GM21825 (cell line): ENCODE measurements around the gene TGFBR3.

Experiments used
- ATAC-seq: cut with Tn5 transposase; IDR thresholded peaks from one replicate; pipeline ENCODE4 v1.9.1; 2021; ENCODE audit warnings: mild to moderate bottlenecking, moderate library complexity; ENCODE audit not compliant: unreplicated experiment

TGFBR3 gene

DNA sequence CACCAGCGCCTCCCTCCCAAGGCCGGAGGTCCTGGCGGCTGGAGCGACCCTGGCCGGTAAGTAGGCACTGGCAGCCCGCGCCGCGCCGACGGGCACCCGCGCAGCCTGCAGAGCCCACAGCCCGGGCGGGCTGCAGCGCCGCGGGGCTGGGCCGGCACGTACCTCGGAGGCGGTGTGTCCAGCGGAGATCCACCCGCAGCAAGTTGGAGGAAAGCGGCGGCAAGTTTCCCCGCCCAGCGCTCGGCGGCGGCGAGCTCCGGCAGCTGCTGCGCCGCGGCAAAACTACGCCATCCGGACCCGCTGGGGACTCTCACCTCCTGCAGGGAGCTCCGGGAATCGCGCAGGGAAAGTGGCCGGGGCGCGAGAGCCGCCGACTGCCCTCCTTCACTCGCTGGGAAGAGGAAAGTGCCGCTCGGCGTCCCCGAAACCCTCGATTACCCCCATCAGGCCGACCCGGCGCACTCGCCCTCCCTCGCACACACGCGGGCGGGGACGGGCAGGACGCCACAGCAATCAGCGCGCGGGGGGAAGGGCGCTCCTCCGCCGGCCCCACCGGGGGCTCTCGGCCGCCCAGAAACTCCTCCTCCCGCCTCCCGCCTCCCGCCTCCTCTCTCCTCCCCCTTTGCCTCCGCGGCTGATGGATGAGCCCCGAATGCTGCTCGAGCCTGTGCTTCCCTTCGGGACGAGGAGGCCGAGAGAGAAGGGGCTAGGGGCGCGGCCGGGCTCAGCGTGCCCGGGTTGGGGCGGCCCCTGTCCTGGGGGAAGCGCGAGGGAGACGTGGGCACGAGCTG lies at the start of gene TGFBR3:
TSS of gene TGFBR3 (minus strand) at position 436 of the 791 bp plus-strand sequence. CDS start 24,620 bp downstream, outside the sequence.
- ATAC-seq: peak; percentile 71

DNA sequence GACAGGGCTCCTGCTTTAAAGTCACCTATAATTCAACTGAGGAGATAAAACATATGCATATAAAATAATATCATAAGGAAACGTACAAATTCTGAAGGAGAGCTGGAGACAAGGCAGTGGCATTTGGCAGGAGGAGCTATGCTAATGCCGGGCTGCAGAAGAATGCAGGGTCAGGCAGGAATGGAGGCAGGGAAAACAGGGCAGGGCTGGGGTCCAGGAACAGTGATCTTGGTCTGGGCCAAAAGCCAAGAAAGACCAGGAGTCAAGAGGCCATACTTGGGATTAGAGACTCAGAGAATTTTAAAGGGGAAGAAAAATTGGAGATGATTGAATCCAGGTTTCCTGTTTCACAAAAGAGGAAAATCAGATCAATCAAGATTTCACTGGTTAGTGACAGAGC lies 43.3 kb upstream of the TGFBR3 start:
- ATAC-seq: no peak

DNA sequence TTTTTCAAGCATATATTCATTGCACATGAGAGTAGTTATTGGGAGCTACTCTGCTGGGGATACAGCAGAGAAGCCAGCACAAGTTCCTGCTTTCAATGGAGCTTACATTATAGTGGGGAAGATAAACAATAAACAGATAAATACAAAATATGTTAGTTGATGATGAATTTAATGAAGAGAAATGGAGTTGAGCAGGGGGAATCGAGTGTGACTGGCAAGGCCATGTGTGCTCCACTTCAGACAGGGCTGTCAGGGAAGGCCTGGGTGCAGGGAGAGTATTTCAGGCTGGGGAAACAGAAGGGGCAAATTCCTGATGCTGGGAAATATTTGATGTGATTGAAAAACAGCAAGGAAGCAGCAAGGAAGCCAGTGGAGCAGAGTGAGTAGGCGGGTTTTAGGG lies 42.1 kb upstream of the TGFBR3 start:
- no peak for ATAC-seq

DNA sequence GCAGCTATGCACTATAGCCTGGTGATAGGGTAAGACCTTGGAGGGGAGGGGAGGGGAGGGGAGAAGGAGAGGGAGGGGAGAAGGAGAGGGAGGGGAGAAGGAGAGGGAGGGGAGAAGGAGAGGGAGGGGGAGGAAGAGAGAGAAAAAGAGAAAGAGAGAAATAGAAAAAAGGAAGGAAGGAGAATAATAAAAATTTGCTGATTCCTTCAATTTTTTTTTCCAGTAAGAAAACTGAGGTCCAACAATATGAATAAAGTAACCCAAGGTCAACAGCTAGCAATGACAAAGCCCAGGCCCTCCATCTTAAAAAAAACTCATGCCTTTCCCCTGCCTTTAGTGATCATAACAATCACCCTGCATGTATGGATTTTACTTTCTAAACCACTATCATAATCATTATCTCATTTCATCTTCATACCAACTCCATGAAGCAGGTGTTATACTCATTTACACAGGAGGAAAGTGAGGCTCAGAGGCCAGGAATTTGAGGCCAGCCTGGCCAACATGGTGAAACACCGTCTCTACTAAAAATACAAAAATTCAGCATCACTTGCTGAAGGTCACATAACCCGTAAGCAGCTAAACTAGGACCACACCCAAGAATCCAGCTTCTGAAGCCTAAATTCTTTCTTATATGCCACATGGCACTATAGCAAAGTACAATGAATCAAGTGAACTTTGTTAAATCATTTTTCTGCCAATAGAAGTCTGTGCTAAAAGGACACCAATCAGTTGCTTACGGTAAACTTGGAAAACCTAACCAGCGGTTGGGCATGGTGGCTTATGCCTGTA lies 39.9 kb upstream of the TGFBR3 start:
- ATAC-seq: no peak

DNA sequence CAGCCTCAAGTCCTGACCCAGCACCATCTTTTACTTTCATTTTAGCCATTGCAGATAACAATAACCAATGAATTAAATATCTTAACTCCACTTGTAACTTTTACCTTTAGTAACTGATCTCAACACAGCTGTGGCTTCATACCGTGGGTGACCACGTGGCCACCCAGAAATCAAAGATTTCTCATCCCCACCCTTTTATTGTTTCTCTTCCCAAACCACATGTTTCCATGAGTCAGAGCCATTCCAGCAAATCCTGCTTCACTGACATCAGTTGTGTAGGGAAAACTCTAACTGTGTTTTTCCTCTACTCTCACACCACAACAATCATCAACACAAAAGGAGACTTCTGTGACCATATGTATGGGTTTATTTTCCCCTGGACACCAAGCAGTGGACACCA lies 38.2 kb upstream of the TGFBR3 start:
- ATAC-seq: no peak

DNA sequence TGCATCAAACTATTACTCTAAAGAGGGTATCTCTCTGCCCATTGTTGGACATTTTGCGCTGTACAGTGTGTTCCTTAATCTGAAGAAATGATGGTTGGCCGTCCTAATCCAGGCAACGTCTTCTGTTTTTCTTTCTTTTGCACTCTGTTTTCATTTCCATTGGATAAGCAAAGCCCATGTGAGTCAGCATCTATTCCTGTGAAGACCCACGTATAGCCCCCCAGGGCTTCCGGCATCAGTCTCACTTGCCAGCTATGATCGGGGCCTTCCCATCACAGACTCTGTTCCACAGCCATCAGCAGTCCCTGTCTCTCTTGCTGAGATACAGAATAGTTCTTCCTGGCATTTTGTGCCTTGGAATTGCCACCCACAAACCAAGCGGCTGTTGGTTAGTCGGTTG lies 34.0 kb upstream of the TGFBR3 start:
- no peak for ATAC-seq

DNA sequence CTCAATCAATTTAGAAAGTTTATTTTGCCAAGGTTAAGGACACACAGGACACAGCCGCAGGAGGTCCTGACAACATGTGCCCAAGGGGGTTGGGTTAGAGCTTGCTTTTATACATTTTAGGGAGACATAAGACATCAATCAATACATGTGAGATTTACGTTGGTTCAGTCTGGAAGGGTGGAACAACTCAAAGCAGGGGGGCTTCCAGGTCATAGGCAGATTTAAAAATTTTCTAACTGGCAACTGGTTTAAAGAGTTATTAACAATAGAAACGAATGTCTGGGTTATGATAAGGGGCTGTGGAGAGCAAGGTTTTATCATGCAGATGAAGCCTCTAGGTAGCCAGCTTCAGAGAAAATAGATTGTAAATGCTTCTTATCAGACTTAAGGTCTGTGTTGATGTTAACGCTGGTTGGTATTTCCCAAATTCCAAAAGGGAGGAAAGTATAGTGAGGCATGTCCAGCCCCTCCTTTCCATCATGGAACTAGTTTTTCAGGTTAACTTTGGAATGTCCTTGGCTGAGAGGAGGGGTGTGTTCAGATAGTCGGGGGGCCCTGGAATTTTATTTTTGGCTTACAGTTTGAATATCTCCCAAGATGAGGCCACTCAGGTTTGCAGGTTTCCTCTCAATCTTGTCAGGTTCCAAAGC lies 31.0 kb upstream of the TGFBR3 start:
- ATAC-seq: no peak

DNA sequence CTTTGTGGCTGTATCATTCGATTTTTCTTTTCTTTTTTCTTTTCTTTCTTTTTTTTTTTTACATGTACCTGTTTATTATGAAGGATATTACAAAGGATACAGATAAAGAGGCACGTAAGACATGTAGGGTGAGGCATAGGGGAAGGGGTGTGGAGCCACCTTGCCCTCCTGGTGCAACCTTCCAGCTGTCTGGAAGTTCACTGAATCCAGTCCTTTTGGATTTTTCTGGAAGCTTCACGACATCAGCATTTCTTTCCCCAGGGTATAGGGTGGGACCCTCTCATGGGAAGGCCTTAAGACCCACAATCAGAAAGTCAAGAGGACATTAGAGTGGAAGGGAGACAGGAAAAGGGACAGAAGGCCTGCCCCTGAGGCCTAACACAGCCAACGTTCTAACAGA lies 30.1 kb upstream of the TGFBR3 start:
- no peak for ATAC-seq

DNA sequence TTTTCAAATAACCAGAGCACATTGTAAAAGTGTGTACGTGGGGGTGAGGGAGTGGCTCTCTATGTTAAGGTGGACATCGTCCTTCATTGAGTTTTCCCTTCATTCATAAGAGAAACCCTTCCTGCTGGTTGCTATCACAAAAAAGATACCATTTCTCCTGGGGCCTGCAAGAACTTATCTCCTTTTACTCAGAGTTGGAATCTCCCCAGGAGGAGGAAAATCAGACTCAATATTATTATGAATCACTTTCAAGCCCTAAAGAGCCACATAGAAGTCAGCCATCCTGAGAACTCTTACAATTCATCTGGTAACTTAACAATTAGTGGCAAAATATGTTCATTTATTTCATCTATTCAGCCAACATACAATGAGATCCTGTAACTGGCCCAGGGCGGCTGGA lies 27.1 kb upstream of the TGFBR3 start:
- ATAC-seq: no peak

DNA sequence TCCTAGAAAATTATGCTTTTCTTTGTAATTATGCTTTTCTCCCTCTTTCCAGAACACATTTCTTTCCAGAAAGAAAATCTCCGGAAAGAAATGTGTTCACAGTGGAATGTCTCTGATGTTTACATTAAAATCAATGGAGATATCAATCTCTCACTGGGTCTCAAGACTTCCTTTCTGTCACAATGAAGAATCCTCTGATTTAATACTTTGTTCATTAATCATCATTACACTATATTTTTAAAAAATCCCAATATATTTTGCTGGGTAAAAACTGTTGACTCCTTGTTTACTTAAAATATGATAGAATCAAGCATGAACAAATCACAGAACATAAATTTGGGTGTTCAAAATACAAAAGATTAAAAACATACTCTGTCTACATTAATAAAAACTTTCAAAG lies 26.3 kb upstream of the TGFBR3 start:
- no peak for ATAC-seq

DNA sequence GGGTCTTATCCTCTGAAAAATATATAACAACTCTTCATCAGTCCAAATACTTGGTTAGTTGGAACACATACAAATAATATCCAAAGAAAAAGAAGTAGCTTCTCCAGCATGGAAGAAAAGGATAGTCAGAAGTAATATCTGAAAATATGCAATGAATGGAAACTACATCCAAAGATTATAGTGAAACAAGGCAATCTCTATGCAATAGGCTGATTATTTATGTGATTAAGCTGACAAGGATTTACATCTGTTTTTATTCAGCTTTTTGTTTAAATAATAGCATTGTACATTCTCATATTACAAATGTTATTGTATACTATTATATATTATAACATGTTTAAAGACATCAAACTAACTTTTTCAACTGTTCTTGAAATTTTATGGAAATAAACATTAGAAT lies 15.3 kb upstream of the TGFBR3 start:
- ATAC-seq: no peak

DNA sequence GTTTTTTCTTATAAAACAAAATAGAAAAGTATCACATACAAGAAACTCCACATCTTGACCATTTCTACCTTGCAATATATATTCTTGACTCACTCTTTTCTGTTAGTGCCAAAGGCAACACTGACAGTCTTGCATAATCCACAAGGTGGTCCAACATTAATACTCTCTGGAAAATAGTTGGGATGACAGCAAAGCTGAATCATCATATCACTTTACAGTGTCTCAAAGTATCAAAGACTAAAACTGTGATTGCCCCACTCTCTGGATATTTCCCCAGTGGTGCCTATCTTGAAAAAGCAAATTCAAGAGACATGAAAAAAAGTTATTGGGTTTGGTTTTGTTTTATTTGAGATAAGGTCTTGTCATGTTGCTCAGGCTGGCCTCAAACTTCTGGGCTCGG lies 14.6 kb upstream of the TGFBR3 start:
- ATAC-seq: no peak

DNA sequence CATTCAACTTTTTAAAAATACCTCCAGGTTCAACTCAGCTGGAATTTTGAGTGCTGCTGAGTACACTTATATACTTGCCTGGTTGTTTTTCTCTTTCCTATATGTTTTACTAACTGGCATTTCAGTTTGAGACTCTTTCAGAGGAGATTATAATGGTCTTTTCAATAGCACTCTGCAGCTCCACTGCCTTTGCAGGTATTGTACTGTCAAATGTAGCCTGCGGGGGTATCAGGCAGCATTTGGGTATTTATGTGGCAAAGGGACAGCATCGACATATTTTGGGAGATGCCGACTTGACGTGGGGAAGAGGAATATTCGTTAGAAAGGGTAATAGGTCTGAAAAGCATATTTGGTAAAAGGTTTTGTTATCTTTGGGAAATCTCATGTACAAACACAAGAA lies 11.1 kb upstream of the TGFBR3 start:
- no peak for ATAC-seq

DNA sequence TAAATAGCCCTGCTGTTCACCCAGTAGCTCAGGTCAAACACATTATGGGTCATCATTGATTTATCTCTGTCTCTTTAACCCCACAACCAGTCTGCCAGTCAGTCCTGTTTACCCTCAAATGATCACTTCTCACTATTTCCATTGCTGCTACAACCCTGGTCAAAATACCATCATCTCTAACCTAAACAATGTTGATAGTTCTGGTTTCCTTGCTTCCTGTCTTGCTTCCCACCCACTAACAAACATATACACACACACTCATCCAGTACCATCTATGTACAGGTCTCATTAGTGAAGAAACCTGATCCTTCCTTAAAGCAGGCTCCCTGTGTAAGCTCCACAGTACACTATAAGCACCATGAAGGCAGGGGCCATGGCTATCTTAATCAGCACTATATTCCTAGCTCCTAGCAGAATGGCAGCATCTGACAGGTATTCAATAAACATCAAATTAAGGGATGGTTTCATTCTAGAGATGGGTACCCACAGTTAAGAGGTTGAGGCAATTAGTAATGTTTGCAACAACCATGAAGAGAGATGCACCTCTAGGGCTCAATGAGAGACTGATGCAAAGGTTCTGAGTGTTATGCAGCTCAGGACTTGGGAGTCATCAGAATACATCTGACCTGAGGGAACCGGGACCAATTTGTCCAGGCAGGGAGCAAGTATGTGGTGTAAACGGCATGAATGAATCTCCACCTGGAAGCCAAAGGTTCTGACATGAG lies 10.0 kb upstream of the TGFBR3 start:
- no peak for ATAC-seq

DNA sequence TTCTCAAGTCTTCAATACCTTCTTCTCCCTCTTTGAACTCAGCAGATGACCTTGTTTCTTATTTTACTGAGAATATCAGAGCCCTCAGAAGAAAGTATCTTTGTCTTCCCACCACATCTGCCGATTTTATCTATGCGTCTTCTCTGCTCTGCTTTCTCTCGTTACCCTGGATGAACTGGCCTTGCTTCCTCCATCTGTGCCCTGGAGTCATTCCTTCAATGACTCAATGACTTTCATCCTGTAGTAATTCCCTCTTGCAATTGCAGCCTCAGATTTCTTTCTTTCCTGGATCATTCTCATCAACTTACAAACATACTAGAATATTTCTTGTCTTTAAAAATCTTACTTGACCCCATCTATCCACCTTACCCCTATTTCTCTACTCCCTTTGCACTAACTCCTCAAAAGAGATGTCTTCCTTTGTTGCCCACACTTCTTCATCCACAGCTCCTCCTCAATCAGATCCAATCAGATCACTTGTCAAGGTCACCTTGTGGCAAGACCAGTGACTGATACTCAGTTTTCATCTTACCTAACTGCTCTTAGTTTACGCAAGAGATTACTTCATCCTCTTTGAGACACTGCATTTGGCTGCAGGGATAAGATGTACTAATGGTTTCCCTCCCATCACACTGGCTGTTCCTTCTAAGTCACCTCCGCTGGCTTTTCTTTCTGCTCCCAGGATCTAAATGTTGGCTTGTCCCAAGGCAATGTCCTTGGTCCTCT lies 8.2 kb upstream of the TGFBR3 start:
- ATAC-seq: no peak

DNA sequence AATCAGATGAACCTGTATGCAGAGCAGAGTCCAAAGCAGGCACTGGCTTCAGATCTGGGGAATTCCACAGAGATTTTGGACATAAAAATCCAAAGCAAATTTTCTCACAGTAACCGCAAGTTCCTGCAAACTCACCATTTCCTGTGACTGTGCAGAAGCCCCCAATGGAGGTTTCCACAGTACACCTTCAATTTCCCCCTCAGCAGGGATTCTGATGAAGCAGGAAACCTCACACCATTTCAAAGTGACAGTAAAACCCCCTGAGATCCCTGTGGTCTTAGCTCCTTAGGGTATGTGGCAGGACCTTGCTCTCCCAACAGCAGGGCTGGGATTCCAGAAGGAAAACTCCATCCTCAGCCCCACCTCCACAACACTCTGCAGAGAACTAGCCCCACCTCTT lies 6.0 kb upstream of the TGFBR3 start:
- ATAC-seq: no peak

DNA sequence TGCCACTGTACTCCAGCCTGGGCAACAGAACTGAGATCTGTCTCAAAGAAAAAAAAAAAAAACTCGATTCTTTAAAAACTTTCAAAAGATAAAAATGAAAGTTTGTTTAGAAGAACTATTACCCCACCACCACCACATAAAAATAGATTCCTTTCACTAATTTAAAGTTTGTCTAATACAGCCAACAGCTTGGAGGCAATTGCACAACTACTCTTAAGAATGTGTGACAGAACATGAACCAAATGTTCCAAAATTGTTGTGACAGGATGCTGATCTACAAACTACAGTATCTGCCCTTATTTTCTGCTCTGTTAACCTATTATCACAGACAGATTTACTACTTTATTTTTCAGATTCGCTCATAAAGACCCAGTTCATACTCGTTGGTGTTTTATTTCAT lies 5.5 kb upstream of the TGFBR3 start:
- no peak for ATAC-seq

DNA sequence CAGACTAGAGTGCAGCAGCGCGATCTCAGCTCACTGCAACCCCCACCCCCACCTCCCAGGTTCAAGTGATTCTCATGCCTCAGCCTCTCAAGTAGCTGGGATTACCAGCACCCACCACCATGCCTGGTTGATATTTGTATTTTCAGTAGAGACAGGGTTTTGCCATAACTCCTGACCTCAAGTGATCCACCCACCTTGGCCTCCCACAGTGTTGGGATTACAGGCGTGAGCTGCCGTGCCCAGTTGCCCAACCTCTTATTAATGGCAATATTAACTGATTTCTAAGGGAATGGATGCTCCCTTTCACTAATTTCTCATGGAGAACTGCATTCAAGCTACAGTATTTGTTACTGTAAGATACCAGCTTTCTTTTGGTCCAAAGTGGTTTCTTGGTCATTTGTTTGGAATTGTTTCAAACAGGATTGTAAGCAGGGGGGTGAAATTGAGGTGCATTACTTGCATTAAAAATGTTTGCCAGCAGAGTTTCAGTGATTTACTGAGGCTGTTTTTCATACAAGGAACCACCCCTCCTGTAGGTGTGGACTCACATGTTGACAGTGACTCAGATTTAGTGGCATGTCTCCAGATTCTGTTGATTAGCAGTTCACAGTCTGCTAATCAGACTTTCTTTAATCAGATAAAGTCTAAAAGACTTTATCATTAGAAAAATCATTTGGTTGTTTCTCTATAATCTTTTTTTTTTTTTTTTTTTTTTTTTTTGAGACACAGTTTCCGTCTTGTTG lies 3.9 kb upstream of the TGFBR3 start:
- ATAC-seq: no peak

DNA sequence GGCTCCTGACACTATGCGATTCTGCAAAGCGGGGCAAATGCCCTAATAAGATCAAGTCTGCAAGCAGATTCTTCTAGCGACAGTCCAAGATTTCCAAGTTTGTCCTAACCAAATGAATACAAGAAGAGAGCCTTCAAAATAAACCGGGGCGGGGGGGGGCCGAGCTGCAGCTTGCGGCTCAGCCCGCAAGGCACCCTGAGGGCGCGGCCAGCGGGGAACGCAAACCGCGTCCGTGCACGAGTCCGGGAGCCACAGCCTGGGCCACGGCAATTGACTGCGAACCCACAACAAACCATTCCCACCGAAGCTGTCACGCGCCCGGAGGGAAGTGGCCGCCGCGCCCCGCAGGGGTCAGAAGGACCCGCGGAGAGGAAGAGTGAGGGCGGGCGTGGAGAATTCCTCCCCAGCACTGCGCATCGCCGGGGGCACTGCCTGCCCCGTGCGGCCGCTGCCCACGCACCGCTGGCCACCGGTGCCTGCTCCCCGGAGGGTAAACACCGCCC lies 687 bp downstream of the TGFBR3 start:
- ATAC-seq: peak; percentile 5
